IMR-90 (cell line): Measurements from ENCODE around the gene SYNE3.

ENCODE experiments used
- CTCF ChIP-seq: conservative IDR thresholded peaks from 2 replicates; pipeline ENCODE4 v1.5.1; 2012; ENCODE audit warnings: mild to moderate bottlenecking, low read depth, low read length, improper control_type of control experiment
- POLR2A ChIP-seq: IDR thresholded peaks from 2 replicates; pipeline ENCODE4 v1.6.1; 2012; ENCODE audit warnings: mild to moderate bottlenecking, low read depth, low read length
- RCOR1 ChIP-seq: IDR thresholded peaks from 2 replicates; pipeline ENCODE4 v1.6.1; 2012; ENCODE audit warnings: mild to moderate bottlenecking, low read length, improper control_type of control experiment; ENCODE audit not compliant: insufficient replicate concordance
- SMC3 ChIP-seq: fragments of 150-350 bp; IDR thresholded peaks from 2 replicates; pipeline ENCODE4 v1.6.1; 2016; ENCODE audit warnings: low read depth, mild to moderate bottlenecking, antibody characterized with exemption, low read length, moderate library complexity
- USF2 ChIP-seq: fragments of 150-350 bp; IDR thresholded peaks from 2 replicates; pipeline ENCODE4 v1.6.1; 2017; ENCODE audit warnings: mild to moderate bottlenecking, antibody characterized with exemption, low read length, low read depth

GRCh38 chr14:95529216-95529615 is 12.8 kb upstream of the SYNE3 start:
- TF ChIP-seq SMC3 (no peak), CTCF (no peak), POLR2A (no peak), USF2 (no peak), RCOR1 (no peak)
